Left ventricle myocardium inferior (tissue), 1 donor: ENCODE results near the gene CAMK2G. TPM values are rescaled to one million over a fixed set of nuclear protein-coding genes. Genes with fewer than 3 reads are reported as not detected.

Source experiments
- DNase-seq: peaks from one replicate; pipeline ENCODE4 v3.0.0-alpha.2; 2020
- H3K27ac ChIP-seq: fragments of 200-600 bp; replicated peaks from 2 replicates; pipeline ENCODE4 v1.8.0; 2021
- H3K27me3 ChIP-seq: fragments of 200-600 bp; 2 replicates; pipeline ENCODE4 v1.8.0; 2021; ENCODE audit warnings: low read depth
- H3K36me3 ChIP-seq: fragments of 200-600 bp; 2 replicates; pipeline ENCODE4 v1.8.0; 2021
- H3K4me1 ChIP-seq: fragments of 200-600 bp; 2 replicates; pipeline ENCODE4 v1.8.0; 2021
- H3K4me3 ChIP-seq: fragments of 200-600 bp; 2 replicates; pipeline ENCODE4 v1.8.0; 2021; ENCODE audit warnings: mild to moderate bottlenecking, moderate library complexity
- H3K9me3 ChIP-seq: fragments of 200-600 bp; replicated peaks from 2 replicates; pipeline ENCODE4 v1.8.0; 2021
- CTCF ChIP-seq: fragments of 200-600 bp; IDR thresholded peaks from 2 replicates; pipeline ENCODE4 v1.8.0; 2021; ENCODE audit warnings: antibody characterized with exemption, mild to moderate bottlenecking, borderline replicate concordance
- intact Hi-C: fragments of 100-400 bp; cut with micrococcal nuclease; formaldehyde crosslinking; loops from one replicate; pipeline ENCODE4 v1.11.0; 2022
- total RNA-seq: library from RNA; stranded (reverse); fragmentation: NEBNext Ultra II Directional; extraction: Animal tissue kit (Norgen Biotek cat#: 25700); gene quantifications from one replicate; pipeline ENCODE4 v1.2.1, GENCODE V29; 2021
- donor health status: DM: no; HTN: yes; CAD: no; lungs with severe emphysema.

CAMK2G gene
- total RNA-seq, 1 donor from 2014 or later = 12.5 TPM

- TF ChIP-seq CTCF = no peak
- no peaks in the 10 kb centered on the region for H3K9me3 ChIP-seq
- H3K27ac ChIP-seq = peak overlapping the region; percentile 95
- no peak for DNase-seq
- H3K27me3 ChIP-seq = no peaks in the 10 kb centered on the region
- peaks cover 26% of the 10 kb centered on the region for H3K36me3 ChIP-seq
- intact Hi-C loops = no loop called here
- peaks cover 67% of the 10 kb centered on the region for H3K4me1 ChIP-seq
- H3K4me3 ChIP-seq = peak overlapping the region; percentile 93
These were observed 87.9 kb downstream of the CAMK2G start for GRCh38 chr10:73786512-73786885.

GRCh38 chr10:73785721-73786511 is 88.4 kb downstream of the CAMK2G start:
- intact Hi-C loops = no loop called here
- DNase-seq = no peak
- peaks cover 72% of the 10 kb centered on the region for H3K4me1 ChIP-seq

GRCh38 chr10:73785211-73785720 is 89.1 kb downstream of the CAMK2G start, which contains the start of gene ZSWIM8:
ZSWIM8 (plus strand) TSS chr10:73785606; CDS start chr10:73785879, 273 bp downstream.
- peak within 1 kb of the TSS; percentile 93 for H3K4me3 ChIP-seq
- intact Hi-C loops = no loop called here
- no peaks in the 10 kb centered on the region for H3K9me3 ChIP-seq
- peak within 1 kb of the TSS; percentile 95 for H3K27ac ChIP-seq
- peak; percentile 20 for TF ChIP-seq CTCF
- H3K36me3 ChIP-seq = peaks cover 14% of the 10 kb centered on the region
- H3K27me3 ChIP-seq = no peaks in the 10 kb centered on the region
- H3K4me1 ChIP-seq = peaks cover 79% of the 10 kb centered on the region
- DNase-seq = peak; percentile 87

More at GRCh38 chr10:73785721-73786511, 88.4 kb downstream of the CAMK2G start:
- Histone ChIP-seq H3K27me3 (no peaks in the 10 kb centered on the region), H3K4me3 (peak overlapping the region; percentile 93), H3K27ac (peak overlapping the region; percentile 95), H3K9me3 (no peaks in the 10 kb centered on the region), H3K36me3 (peaks cover 20% of the 10 kb centered on the region)
- TF ChIP-seq CTCF = no peak

- Histone ChIP-seq H3K4me1 (peaks cover 69% of the 10 kb centered on the region), H3K9me3 (no peaks in the 10 kb centered on the region), H3K4me3 (peak overlapping the region; percentile 90), H3K36me3 (peaks cover 24% of the 10 kb centered on the region), H3K27ac (peak overlapping the region; percentile 95), H3K27me3 (no peaks in the 10 kb centered on the region)
- no peak for DNase-seq
- no peak for TF ChIP-seq CTCF
- intact Hi-C loops = no loop called here
These were observed 91.6 kb downstream of the CAMK2G start for GRCh38 chr10:73782749-73783085.

- peaks cover 30% of the 10 kb centered on the region for H3K36me3 ChIP-seq
- no peaks in the 10 kb centered on the region for H3K9me3 ChIP-seq
- H3K4me1 ChIP-seq = peaks cover 65% of the 10 kb centered on the region
- peak within 1 kb of the TSS; percentile 90 for H3K4me3 ChIP-seq
- no peak for TF ChIP-seq CTCF
- H3K27ac ChIP-seq = peak within 1 kb of the TSS; percentile 95
- intact Hi-C loops = no loop called here
- DNase-seq = peak; percentile 94
- no peaks in the 10 kb centered on the region for H3K27me3 ChIP-seq
These were observed 92.2 kb downstream of the CAMK2G start, which contains the start of gene CHCHD1 for GRCh38 chr10:73781879-73782748. CHCHD1 (plus strand) TSS chr10:73782048; CDS start chr10:73782076, 28 bp downstream.
